ENCODE measurements around the gene KCTD15.

KCTD15 gene

DNA sequence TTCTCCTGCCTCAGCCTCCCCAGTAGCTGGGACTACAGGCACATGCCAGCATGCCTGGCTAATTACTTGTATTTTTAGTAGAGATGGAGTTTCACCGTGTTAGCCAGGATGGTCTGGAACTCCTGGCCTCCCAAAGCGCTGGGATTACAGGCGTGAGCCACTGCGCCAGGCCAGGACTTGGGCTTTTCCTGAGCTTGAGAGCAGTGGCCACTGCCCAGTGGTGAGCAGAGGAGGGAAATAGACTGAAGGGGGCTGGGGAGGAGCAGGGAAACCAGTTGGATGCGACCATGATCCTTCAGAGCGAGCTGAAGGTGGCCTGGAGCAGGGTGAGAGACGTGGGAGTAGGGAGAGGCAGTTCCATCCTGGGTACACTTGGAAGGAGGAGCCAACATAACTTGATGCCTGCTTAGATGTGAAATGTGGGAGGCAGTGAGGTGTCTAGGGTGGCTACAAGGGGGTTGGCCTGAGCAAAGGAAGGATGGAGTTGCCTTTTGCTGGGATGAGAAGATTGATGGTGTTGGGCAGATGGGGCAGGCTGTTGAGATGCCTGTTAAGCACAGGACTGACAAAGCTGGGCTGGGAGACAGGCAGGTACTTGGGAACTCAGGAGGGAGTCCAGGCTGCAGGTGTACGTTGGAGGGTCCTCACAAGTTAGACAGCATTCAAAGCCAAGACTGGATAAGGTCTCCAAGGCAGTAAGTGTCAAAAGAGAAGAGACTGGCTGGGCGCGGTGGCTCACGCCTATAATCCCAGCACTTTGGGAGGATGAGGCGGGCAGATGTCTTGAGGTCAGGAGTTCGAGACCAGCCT is 31.8 kb downstream of the KCTD15 start:
- DNase-seq (no peak), ATAC-seq (no peak)
- no peak overlapping the region for H3K27ac Mint-ChIP-seq
- H3K4me3 Mint-ChIP-seq = no peak overlapping the region
- no peaks in the 10 kb centered on the region for H3K36me3 Mint-ChIP-seq (ENCODE audit: low read depth)
- H3K27me3 Mint-ChIP-seq = peaks cover 15% of the 10 kb centered on the region
- H3K9me3 Mint-ChIP-seq = no peaks in the 10 kb centered on the region
- no peaks in the 10 kb centered on the region for H3K4me1 Mint-ChIP-seq

DNA sequence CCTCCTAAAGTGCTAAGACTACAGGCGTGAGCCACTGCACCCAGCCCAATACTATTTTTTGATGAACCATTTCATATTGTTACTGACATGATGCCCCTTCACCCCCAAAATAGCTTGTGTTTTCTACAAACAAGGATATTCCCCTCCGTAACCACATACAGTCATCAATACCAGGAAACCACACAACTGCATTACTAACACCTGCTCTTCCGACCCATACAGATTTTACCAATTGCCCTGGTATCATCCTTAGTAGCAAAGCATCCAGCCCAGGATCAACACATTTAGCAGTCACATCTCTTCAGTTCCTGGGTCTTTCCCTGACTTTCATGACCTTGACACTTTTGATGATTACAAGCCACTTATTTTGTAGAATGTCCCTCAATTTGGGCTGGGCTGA is 33.6 kb downstream of the KCTD15 start:
- no peak overlapping the region for H3K27ac Mint-ChIP-seq
- DNase-seq (no peak), ATAC-seq (no peak)
- no peaks in the 10 kb centered on the region for H3K9me3 Mint-ChIP-seq
- H3K4me1 Mint-ChIP-seq = no peaks in the 10 kb centered on the region
- no peak overlapping the region for H3K4me3 Mint-ChIP-seq
- no peaks in the 10 kb centered on the region for H3K36me3 Mint-ChIP-seq (ENCODE audit: low read depth)
- H3K27me3 Mint-ChIP-seq = peaks cover 15% of the 10 kb centered on the region

DNA sequence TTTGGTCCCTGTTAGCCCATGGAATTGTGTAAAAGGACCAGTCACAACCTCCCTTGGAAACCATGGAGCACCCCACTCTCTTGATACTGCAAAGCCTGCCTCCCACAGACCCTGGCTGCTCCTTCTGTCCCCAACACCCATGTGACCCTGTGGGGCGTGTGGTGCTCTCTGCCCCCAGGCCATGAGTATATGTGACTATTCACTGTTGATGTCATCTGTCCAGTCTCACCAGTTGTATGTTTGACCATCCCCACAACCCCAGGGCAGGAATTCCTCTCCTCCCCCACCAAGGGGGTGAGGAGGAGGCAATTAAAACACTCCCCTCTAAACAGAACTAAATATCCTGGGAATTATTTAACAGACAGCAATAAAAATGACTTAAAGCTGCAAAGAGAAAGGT is 35.2 kb downstream of the KCTD15 start:
- H3K4me3 Mint-ChIP-seq = no peak overlapping the region

GRCh38 chr19:33832633-33833032 is 36.0 kb downstream of the KCTD15 start:
- Mint-ChIP-seq H3K27ac (no peak overlapping the region), H3K4me3 (no peak overlapping the region), H3K27me3 (peaks cover 20% of the 10 kb centered on the region), H3K4me1 (no peaks in the 10 kb centered on the region), H3K36me3 (ENCODE audit: low read depth) (no peaks in the 10 kb centered on the region), H3K9me3 (no peaks in the 10 kb centered on the region)
- ATAC-seq (no peak), DNase-seq (no peak)

More for the DNA sequence above, 35.2 kb downstream of the KCTD15 start:
- H3K27ac Mint-ChIP-seq = no peak overlapping the region
- H3K9me3 Mint-ChIP-seq = no peaks in the 10 kb centered on the region
- ATAC-seq (no peak), DNase-seq (no peak)
- peaks cover 15% of the 10 kb centered on the region for H3K27me3 Mint-ChIP-seq
- H3K4me1 Mint-ChIP-seq = no peaks in the 10 kb centered on the region
- H3K36me3 Mint-ChIP-seq (ENCODE audit: low read depth) = no peaks in the 10 kb centered on the region

GRCh38 chr19:33840382-33840781 is 43.7 kb downstream of the KCTD15 start:
- no peak for DNase-seq
- Mint-ChIP-seq H3K4me1 (no peaks in the 10 kb centered on the region), H3K9me3 (no peaks in the 10 kb centered on the region), H3K27me3 (peaks cover 32% of the 10 kb centered on the region), H3K27ac (no peak overlapping the region), H3K4me3 (no peak overlapping the region), H3K36me3 (ENCODE audit: low read depth) (no peaks in the 10 kb centered on the region)
- ATAC-seq = no peak

DNA sequence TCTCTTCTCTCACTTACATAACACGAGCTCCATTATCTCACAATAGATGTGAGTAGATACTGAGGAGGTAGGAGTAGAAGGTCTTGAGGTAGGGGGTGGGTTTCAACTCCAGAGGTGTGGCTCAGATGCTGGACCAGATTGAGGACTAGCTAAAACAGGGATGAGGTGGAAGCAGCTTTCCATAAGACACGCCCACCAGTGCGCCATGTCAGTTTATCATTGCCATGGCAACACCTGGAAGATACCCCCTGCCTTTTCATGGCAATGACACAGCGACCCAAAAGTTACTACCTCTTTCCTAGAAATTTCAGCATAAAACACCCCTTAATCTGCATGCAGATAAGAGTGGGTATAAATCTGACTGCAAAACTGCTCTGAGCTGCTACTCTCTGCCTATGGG is 44.1 kb downstream of the KCTD15 start:
- Mint-ChIP-seq H3K4me3 (no peak overlapping the region), H3K9me3 (no peaks in the 10 kb centered on the region), H3K36me3 (ENCODE audit: low read depth) (no peaks in the 10 kb centered on the region), H3K27me3 (peaks cover 36% of the 10 kb centered on the region), H3K4me1 (no peaks in the 10 kb centered on the region), H3K27ac (no peak overlapping the region)
- ATAC-seq (no peak), DNase-seq (no peak)

DNA sequence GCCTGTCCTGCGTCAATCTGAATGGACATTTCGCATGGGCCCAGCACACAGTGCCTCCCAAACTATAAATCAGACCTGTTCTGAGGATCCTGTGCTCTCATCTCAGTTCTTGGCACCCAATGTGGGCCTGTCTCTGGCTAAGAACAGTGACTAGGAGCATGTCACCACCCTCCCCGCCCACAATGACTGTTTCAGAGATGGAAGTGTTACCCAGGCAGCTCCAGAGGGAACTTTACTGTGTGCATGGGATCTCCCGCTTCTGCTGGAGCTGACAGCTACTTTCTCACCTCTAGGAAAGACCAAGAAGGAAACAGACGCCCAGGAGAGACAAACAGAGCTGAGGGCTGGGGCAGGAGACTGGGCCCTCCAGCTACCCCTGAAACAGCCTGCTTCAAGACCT is 45.0 kb downstream of the KCTD15 start:
- Mint-ChIP-seq H3K4me1 (no peaks in the 10 kb centered on the region), H3K36me3 (ENCODE audit: low read depth) (no peaks in the 10 kb centered on the region), H3K27me3 (peaks cover 37% of the 10 kb centered on the region), H3K4me3 (no peak overlapping the region), H3K27ac (no peak overlapping the region), H3K9me3 (no peaks in the 10 kb centered on the region)
- DNase-seq (no peak), ATAC-seq (no peak)

DNA sequence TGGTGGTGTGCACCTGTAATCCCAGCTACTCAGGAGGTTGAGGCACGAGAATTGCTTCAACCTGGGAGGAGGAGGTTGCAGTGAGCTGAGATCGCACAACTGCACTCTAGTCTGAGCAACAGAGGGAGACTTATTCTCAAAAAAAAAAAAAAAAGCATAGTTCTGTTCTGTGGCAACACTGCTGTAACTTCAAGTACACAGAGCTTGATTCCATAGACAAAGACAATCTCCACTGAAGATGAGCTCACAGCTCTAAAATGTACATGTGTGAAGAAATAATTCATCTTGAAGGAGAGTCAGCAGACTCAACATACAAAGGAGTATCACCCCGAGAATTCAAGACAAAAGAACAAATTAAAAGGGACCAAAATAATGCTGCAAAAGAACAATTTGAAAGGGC is 47.8 kb downstream of the KCTD15 start:
- no peaks in the 10 kb centered on the region for H3K4me1 Mint-ChIP-seq
- H3K27ac Mint-ChIP-seq = no peak overlapping the region
- H3K9me3 Mint-ChIP-seq = no peaks in the 10 kb centered on the region
- ATAC-seq (no peak), DNase-seq (no peak)
- no peak overlapping the region for H3K4me3 Mint-ChIP-seq
- peaks cover 34% of the 10 kb centered on the region for H3K27me3 Mint-ChIP-seq
- no peaks in the 10 kb centered on the region for H3K36me3 Mint-ChIP-seq (ENCODE audit: low read depth)

GRCh38 chr19:33845498-33845897 is 48.8 kb downstream of the KCTD15 start:
- no peak for ATAC-seq
- Mint-ChIP-seq H3K27ac (no peak overlapping the region), H3K9me3 (peaks cover 5% of the 10 kb centered on the region), H3K27me3 (peaks cover 36% of the 10 kb centered on the region), H3K36me3 (ENCODE audit: low read depth) (peaks cover 4% of the 10 kb centered on the region), H3K4me1 (no peaks in the 10 kb centered on the region), H3K4me3 (no peak overlapping the region)
- no peak for DNase-seq

GRCh38 chr19:33849551-33850147 is 53.0 kb downstream of the KCTD15 start:
- no peak for ATAC-seq
- H3K9me3 Mint-ChIP-seq = peaks cover 18% of the 10 kb centered on the region

DNA sequence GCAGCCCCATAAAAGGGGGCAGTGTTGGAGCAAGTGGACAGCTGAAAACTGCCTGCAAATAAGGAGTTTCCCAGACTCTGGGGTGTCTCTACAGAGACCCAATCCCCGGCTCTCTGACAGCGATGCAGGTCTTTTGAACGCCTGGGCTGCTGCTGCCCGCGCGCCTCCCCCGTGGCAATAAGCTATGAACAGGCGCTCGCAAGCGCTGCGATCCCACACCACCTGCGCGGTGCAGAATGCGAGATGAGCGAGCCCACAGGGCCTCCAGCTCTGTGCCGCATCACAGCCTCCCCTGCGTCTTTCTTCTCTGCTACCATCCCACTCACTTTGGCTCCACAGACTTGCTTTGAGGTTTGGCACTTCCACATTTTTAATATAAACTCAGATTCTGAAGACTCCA is 62.3 kb downstream of the KCTD15 start:
- Mint-ChIP-seq H3K36me3 (ENCODE audit: low read depth) (no peaks in the 10 kb centered on the region), H3K4me3 (no peak overlapping the region)

More at GRCh38 chr19:33849551-33850147, 53.0 kb downstream of the KCTD15 start:
- Mint-ChIP-seq H3K27ac (no peak overlapping the region), H3K4me1 (no peaks in the 10 kb centered on the region), H3K27me3 (peaks cover 21% of the 10 kb centered on the region), H3K4me3 (no peak overlapping the region), H3K36me3 (ENCODE audit: low read depth) (peaks cover 5% of the 10 kb centered on the region)
- DNase-seq = no peak

DNA sequence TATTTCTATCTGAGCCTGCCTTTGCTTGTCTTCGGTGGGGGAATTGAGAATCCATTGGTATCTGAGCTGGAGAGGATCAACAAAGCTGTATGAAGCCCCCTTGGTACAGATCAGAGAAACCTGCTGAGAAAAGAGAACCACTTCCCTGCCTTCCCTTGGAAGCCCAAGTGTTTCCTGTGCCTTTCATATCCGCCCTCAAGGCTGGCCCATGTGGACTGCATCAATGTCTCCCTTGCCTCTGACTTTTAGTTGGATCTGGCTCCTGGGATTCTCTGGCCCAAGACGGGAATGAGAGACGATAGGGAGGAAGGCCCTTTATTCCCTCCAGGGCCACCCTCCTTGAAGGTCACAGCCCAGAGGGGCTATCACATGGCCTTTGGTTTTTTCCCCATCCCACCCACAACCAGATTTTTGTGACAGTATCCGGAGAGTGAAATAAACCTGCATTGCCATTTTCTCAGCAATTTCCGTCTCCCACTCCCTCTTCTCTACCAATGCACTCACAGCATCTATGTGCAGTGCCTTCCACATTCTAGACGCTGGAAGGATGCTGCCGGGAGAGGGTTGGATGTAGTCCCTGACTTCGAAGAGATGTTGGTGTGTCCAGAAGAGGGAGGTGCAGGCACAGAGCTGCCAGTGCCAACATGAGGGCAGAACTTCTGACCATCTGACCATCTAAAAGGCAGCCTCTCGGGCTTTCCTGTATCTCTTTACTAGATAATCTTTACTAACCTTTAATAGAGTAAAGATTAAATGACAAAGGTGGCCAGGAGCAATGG is 63.8 kb downstream of the KCTD15 start:
- no peak for DNase-seq
- no peak overlapping the region for H3K4me3 Mint-ChIP-seq

More for the DNA sequence above, 62.3 kb downstream of the KCTD15 start:
- ATAC-seq (no peak), DNase-seq (no peak)
- no peaks in the 10 kb centered on the region for H3K4me1 Mint-ChIP-seq
- H3K27me3 Mint-ChIP-seq = peaks cover 3% of the 10 kb centered on the region
- H3K27ac Mint-ChIP-seq = no peak overlapping the region
- H3K9me3 Mint-ChIP-seq = no peaks in the 10 kb centered on the region

DNA sequence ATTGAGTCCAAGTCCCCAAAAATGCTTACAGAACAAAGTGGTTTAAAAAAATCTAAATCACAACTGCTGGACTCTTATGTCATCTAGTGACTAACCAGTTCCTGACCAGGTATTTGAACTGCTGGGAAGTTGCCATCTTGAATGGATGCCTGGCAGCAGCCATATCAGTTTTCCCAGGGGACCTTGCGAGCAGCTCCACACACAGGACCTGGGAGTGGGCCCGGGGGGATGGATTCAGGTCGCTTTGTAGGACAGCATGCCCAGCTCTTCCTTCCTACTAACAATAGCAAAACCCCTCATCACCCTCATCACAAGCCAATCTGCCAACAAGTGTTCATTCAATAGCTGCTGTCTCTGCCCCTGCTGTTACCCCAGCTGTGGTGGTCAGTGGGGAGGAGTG is 65.3 kb downstream of the KCTD15 start:
- Mint-ChIP-seq H3K36me3 (ENCODE audit: low read depth) (no peaks in the 10 kb centered on the region), H3K4me3 (no peak overlapping the region), H3K27ac (no peak overlapping the region), H3K9me3 (no peaks in the 10 kb centered on the region), H3K27me3 (peaks cover 3% of the 10 kb centered on the region), H3K4me1 (no peaks in the 10 kb centered on the region)
- no peak for DNase-seq
- no peak for ATAC-seq

More for the DNA sequence above, 63.8 kb downstream of the KCTD15 start:
- Mint-ChIP-seq H3K9me3 (no peaks in the 10 kb centered on the region), H3K4me1 (no peaks in the 10 kb centered on the region), H3K27ac (no peak overlapping the region), H3K36me3 (ENCODE audit: low read depth) (no peaks in the 10 kb centered on the region), H3K27me3 (peaks cover 3% of the 10 kb centered on the region)
- no peak for ATAC-seq

- ATAC-seq (no peak), DNase-seq (no peak)
- Mint-ChIP-seq H3K9me3 (no peaks in the 10 kb centered on the region), H3K4me3 (no peak overlapping the region), H3K27ac (no peak overlapping the region), H3K27me3 (peaks cover 3% of the 10 kb centered on the region), H3K36me3 (ENCODE audit: low read depth) (no peaks in the 10 kb centered on the region), H3K4me1 (no peaks in the 10 kb centered on the region)
These were observed 66.3 kb downstream of the KCTD15 start for GRCh38 chr19:33862981-33863380.

- DNase-seq (no peak), ATAC-seq (no peak)
- no peak overlapping the region for H3K27ac Mint-ChIP-seq
- H3K27me3 Mint-ChIP-seq = peaks cover 3% of the 10 kb centered on the region
- no peak overlapping the region for H3K4me3 Mint-ChIP-seq
- no peaks in the 10 kb centered on the region for H3K4me1 Mint-ChIP-seq
- no peaks in the 10 kb centered on the region for H3K36me3 Mint-ChIP-seq (ENCODE audit: low read depth)
- no peaks in the 10 kb centered on the region for H3K9me3 Mint-ChIP-seq
These were observed 66.8 kb downstream of the KCTD15 start for GRCh38 chr19:33863436-33863835.

Measured in activated naive CD8-positive, alpha-beta T cell treated with anti-CD3 and anti-CD28 coated beads, Interleukin-2, amount 50 U/mL, for 24 hours (primary cell).